T-helper 1 cell treated with Interleukin-12 subunit alpha and Interleukin-12 subunit beta and Interleukin-4 antibody, amounts not matched to agents 30 μg/mL and 1 μg/mL, for 36 hours (primary cell): Measurements from ENCODE around the gene THSD7B.

Experiments used
- H3K27ac Mint-ChIP-seq: one replicate; pipeline ENCODE4 v1.8.0; 2021; ENCODE audit warnings: mild to moderate bottlenecking, mixed read lengths
- H3K27me3 Mint-ChIP-seq: one replicate; pipeline ENCODE4 v1.8.0; 2021; ENCODE audit warnings: low read depth, mixed read lengths
- H3K36me3 Mint-ChIP-seq: one replicate; pipeline ENCODE4 v1.8.0; 2021; ENCODE audit warnings: low read depth, mixed read lengths
- H3K4me1 Mint-ChIP-seq: one replicate; pipeline ENCODE4 v1.8.0; 2021; ENCODE audit warnings: low read depth, mixed read lengths
- H3K4me3 Mint-ChIP-seq: one replicate; pipeline ENCODE4 v1.8.0; 2021; ENCODE audit warnings: mild to moderate bottlenecking, moderate library complexity, mixed read lengths
- H3K9me3 Mint-ChIP-seq: one replicate; pipeline ENCODE4 v1.8.0; 2021; ENCODE audit warnings: mixed read lengths

Gene THSD7B

GRCh38 chr2:137721733-137722132 is 956.4 kb downstream of the THSD7B start:
- H3K9me3 Mint-ChIP-seq, result peaks cover 5% of the 10 kb centered on the region
- no peaks in the 10 kb centered on the region for H3K36me3 Mint-ChIP-seq
- H3K4me1 Mint-ChIP-seq, result no peaks in the 10 kb centered on the region
- H3K4me3 Mint-ChIP-seq, result no peak overlapping the region
- H3K27ac Mint-ChIP-seq, result no peak overlapping the region
- no peaks in the 10 kb centered on the region for H3K27me3 Mint-ChIP-seq

- H3K36me3 Mint-ChIP-seq, result no peaks in the 10 kb centered on the region
- H3K4me1 Mint-ChIP-seq, result no peaks in the 10 kb centered on the region
- no peak overlapping the region for H3K4me3 Mint-ChIP-seq
- no peaks in the 10 kb centered on the region for H3K27me3 Mint-ChIP-seq
- no peaks in the 10 kb centered on the region for H3K9me3 Mint-ChIP-seq
- H3K27ac Mint-ChIP-seq, result no peak overlapping the region
Measured at GRCh38 chr2:137724912-137725311, 959.6 kb downstream of the THSD7B start.
